ENCODE results near the gene KCNK16.
A peak's percentile ranks its signal among the peaks of the same experiment; 100 is the strongest.

Gene KCNK16

GRCh38 chr6:39341937-39342336 lies 19.4 kb upstream of the KCNK16 start:
- DNase-seq, result no peak

- DNase-seq, result no peak
Observed at GRCh38 chr6:39341352-39341751, 18.9 kb upstream of the KCNK16 start.

GRCh38 chr6:39339868-39340550 lies 17.5 kb upstream of the KCNK16 start:
- DNase-seq, result no peak

GRCh38 chr6:39339096-39339867 lies 16.8 kb upstream of the KCNK16 start:
- DNase-seq, result no peak

GRCh38 chr6:39338397-39338796 lies 15.9 kb upstream of the KCNK16 start:
- DNase-seq, result no peak

- DNase-seq, result peak; percentile 14
Observed at GRCh38 chr6:39335780-39336545, 13.5 kb upstream of the KCNK16 start.

- DNase-seq, result no peak
Observed at GRCh38 chr6:39333644-39334438, 11.3 kb upstream of the KCNK16 start.

- no peak for DNase-seq
Observed at GRCh38 chr6:39330476-39330875, 8.0 kb upstream of the KCNK16 start.

- DNase-seq, result no peak
Observed at GRCh38 chr6:39330057-39330456, 7.6 kb upstream of the KCNK16 start.

- DNase-seq, result no peak
Observed at GRCh38 chr6:39328066-39328465, 5.6 kb upstream of the KCNK16 start.

GRCh38 chr6:39327507-39327906 lies 5.0 kb upstream of the KCNK16 start:
- DNase-seq, result no peak

- DNase-seq, result no peak
Observed at GRCh38 chr6:39321761-39322160, 741 bp downstream of the KCNK16 start.

- DNase-seq, result no peak
Observed at GRCh38 chr6:39320363-39320984, 2.0 kb downstream of the KCNK16 start.

- DNase-seq, result no peak
Observed at GRCh38 chr6:39319621-39320362, 2.7 kb downstream of the KCNK16 start.

GRCh38 chr6:39317256-39317655 lies 5.2 kb downstream of the KCNK16 start:
- DNase-seq, result no peak

GRCh38 chr6:39314273-39314795 lies 8.2 kb downstream of the KCNK16 start, which contains the start of gene KCNK17:
Gene KCNK17, minus strand, starts transcription at chr6:39314419. Its CDS starts 99 bp downstream, at chr6:39314320.
- DNase-seq, result no peak

- DNase-seq, result no peak
Observed at GRCh38 chr6:39313526-39314272, 8.8 kb downstream of the KCNK16 start.

GRCh38 chr6:39312912-39313525 lies 9.5 kb downstream of the KCNK16 start:
- no peak for DNase-seq

- no peak for DNase-seq
Observed at GRCh38 chr6:39310542-39310941, 12.0 kb downstream of the KCNK16 start.

Data from fibroblast of skin of scalp (primary cell).